ENCODE data around the gene STMN3.
"Not testable (repeated sequence)": the region's sequence is repeated elsewhere in the genome, so short reads cannot be mapped to it uniquely, and the experiment has no call there.

STMN3 gene

DNA sequence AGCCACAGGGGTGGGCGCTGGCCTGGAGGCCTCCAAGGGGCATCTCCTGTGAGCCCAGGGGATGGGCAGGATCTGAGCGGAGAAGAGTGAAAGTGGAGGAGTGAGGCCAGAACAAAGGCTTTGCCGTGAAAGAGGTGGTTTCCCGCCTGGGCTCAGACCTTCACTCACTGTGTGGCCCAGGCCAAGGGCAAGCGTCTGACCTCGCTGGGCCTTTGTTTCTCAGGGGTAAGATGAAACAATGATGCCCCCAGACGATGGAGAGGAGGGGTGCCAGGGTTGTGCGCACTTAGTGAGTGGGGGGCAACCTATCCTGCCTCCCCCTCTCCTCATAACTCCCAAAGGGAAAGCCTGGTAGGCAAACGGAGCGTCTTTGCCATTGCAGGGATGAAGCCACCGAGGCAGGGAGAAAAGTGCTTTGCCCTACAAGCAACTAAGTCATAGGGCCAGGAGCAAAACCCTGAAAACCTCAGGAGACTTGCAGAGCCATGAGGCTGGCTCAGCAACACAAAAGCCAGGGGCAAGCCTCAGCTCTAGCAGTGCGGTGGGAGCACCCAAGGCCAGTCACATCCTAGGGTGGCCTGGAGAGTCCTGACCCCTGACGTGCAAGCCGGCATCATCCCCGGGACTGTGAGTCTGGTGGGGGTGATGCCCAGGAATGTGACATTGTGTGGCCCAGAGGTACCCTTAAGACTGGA is 897 bp upstream of the STMN3 start:
- no peak for DNase-seq

GRCh38 chr20:63652192-63652980 is 838 bp downstream of the STMN3 start:
- DNase-seq: no peak

GRCh38 chr20:63651942-63652191 is 1.4 kb downstream of the STMN3 start:
- no peak for DNase-seq

- not testable (repeated sequence) for DNase-seq
Observed at GRCh38 chr20:63650486-63650885, 2.7 kb downstream of the STMN3 start.

DNA sequence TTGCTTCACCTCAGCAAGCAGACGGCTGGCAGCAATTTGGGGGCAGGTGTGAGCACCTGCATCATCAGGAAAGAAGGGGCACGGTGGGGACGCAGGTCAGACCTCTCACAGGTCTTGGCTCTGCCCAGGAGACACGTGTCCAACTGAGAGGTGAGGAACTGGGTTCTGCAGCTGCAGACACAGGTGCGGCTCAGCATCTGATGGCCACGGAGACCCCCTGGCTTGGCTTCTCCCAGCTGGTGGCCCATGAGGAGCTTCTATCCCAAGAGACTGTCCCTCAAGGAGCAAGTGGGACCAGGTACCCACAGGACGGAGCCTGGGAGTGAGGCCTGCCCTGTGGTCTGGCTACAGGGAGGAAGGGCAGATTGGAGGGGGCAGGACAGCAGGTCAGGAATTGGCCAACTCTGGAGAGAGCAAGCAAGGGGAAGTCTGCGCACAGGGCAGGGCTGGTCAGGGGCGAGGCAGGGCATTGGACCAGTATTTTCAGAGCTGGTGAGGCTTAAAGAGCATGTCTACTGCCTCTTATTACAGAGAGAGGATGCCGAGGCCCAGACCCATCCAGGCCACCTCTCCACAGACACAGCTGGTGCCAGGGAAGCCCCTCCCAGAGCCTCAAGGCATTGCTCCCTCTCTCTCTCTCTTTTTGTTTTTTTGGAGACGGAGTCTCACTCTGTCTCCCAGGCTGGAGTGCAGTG is 4.2 kb downstream of the STMN3 start:
- DNase-seq: no peak

DNA sequence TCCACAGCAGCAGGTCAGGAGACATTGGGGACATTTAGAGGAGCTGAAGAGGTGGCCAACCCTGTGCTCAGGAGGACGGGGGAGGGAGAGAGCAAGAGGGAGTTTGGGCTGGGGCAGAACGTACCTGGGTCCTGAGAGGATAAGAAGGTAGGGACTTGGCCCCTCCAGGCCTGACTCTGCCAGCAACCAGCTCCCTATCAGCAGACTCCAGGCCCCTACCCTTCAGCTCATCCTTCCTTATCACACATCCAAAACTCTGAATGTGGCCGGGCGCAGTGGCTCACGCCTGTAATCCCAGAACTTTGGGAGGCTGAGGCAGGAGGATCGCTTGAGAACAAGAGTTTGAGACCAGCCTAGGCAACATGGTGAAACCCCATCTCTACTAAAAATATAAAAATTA is 5.0 kb downstream of the STMN3 start:
- no peak for DNase-seq

GRCh38 chr20:63645218-63645617 is 8.0 kb downstream of the STMN3 start:
- no peak for DNase-seq

DNA sequence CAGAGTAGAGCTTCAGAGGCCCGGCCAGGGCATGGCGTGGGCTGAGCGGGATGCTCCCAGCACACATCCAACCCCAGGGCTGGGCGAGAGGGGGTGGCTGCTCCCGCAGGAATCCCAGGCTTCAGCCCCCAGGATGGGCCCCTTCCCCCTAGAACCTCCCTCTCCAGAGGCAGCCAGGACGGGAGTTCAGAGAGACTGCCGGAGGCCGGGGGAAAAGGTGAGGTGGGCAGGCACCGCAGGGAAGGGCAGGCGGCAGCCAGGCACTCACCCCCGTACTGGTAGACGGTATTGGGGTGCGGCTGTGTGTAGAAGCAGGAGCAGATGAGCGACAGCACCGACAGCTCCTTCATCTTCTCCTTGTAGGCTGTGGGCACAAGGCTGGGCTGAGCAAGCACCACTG is 9.3 kb downstream of the STMN3 start:
- DNase-seq: no peak

- no peak for DNase-seq
Observed at GRCh38 chr20:63643499-63643898, 9.7 kb downstream of the STMN3 start.

GRCh38 chr20:63642527-63643247 is 10.5 kb downstream of the STMN3 start:
- no peak for DNase-seq

GRCh38 chr20:63641792-63642523 is 11.3 kb downstream of the STMN3 start:
- peak; percentile 83 for DNase-seq

GRCh38 chr20:63641146-63641791 is 12.0 kb downstream of the STMN3 start:
- peak; percentile 58 for DNase-seq

DNA sequence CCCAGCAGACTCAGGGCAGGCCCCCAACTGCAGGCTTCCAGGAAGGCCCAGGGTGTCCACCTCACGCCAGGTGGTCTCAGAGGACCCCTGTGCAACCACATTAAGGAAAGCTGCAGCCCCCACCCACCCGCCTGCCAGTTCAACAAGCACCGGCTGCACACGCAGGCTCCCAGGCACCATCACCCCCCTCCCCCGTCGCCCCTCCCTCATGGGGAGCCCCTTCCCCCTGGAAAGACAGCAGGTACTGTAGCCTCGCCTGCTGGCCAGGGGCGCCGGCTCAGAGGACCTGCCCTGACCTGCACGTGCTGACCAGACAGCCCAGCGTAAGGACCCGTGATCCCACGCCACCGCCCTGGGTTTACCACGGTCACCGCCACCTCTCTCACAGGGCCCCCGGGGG is 12.5 kb downstream of the STMN3 start:
- DNase-seq: not testable (repeated sequence)

DNA sequence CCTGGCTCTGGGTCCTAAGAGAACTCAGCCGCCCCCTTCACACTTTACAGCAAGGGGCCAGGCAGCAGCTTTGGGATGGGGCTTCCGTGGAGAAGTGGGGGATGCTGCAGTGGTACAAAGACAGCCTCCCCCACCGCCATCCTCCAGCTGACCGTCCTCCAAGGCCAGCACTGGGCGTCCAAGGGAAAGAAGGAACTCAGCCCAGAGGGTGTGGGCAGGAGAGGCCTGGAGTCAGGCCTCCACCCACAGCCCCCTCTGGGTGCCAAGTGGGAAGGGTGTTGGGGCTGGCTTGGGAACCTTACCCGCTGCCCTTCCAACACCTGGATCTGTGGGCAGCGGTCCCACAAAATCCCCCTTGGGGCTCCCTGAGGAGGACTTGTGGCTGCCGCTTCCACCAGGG is 13.1 kb downstream of the STMN3 start:
- peak; percentile 44 for DNase-seq

DNA sequence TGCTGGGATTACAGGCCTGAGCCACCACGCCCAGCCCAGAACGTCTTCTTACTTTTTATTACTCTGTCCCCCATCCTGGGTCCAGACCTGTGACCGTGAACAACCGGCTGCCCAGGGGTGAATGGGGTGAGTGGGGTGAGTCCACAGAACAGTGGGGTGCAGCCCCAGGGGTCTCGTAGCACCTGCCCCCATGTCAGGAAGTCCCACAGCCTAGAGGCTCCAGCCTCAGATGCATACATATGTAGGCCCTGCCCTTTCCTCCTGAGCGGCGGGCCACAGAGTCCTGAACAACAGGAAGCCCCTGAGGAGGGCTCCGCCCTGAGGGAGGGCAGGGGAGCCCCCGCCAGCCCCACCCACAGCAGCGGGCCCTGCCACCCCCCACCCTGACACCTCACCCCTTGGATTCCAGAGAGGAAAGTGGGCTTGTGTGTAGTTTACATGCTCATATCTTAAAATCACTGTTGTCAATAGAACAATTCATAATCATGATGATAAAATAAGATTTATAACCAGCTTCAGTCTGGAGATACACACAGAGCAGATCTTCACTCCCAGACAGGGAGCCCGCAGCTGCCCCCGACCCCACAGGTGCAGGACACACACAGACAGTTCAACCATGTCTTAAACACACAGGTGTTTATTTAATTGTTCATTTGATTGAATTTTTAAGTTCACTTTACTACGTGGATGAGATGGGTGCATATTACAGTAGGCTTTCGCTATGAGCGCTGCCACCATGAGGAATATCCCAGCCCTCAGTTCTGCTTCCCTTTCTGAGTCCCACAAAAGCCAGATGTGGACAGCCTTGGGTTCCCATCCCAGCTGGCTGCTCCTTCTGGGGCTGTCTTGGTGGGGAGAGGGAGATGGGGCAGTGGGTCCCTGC is 13.9 kb downstream of the STMN3 start:
- peak; percentile 26 for DNase-seq

DNA sequence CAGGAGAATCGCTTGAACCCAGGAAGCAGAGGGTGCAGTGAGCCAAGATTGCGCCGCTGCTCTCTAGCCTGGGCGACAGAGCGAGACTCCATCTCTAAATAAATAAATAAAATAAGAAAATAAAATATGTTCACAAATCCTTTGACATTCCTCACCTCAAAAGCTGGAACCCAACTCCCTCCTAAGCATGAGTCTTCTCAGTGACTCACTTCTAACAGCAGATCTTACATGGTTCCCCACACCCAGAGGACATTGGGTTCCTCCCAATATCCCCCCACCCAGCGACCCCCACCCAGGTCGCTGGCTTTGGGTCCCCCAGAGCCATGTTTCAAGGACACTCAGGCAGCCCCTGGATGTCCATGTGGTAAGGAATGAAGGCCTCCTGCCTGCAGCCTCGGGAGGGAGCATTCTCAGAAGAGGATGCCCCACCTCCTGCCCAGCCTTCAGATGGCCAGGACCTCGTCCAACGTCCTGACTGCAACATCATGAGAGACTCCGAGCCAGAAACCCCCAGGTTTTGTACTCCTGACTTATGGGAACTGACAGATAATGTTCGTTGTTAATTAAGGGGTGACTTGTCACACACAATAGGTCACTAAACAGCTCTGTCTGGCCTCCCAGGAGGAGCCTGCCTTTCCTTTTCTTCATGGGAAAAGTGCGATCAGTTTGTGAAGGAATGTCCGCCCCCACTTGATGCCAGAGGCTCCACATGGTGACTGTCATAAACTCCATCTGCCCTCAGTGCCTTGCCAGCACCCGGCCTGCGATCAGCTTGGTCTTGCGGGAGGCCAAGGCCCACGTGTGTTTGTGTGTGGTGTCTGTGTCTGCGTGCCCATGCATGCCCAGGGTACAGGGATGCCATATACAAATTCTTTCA is 16.2 kb downstream of the STMN3 start:
- no peak for DNase-seq

DNA sequence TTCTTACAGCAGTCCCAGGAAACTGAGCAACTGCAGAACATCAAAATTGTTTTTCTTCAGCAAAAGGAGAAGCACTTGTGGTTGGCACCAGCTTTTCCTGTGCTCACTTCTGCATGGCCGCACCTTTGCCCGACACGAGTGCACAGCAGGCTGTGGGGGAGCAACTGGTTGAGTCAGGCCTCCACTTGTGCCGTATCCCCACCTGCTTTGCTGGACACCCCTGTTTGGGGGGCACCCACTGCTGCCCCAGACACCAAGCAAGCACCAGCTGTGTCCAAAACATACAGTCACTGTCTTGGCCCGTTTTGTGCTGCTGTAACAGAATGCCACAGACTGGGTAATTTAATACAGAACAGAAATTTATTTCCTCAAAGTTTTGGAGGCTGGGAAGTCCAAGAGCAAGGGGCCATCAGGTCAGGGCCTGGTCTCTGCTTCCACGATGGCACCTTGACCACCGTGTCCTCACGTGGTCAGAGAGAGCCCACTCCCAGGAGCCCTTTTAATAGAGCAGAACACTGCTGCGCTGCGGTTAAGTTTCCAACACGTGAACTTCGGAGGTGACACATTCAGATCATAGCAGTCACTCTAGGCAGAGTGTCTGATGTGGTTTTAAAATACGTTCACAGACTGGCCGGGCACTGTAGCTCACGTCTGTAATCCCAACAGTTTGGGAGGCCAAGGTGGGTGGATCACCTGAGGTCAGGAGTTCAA is 17.6 kb downstream of the STMN3 start:
- DNase-seq: peak; percentile 25

GRCh38 chr20:63633732-63634131 is 19.5 kb downstream of the STMN3 start:
- DNase-seq: no peak

DNA sequence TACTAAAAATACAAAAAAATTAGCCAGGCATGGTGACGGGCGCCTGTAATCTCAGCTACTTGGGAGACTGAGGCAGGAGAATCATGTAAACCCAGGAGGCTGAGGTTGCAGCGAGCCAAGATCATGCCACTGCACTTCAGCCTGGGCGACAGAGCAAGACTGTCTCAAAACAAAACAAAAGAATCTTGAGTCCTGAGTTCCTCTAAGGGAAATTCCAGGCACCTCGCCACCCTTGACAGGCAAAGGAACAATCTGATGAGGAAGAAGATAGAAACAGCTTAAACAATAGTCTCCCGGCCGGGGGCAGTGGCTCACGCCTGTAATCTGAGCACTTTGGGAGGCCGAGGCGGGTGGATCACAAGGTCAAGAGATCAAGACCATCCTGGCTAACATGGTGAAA is 21.8 kb downstream of the STMN3 start:
- DNase-seq: not testable (repeated sequence)

Data from inflammatory macrophage treated with lipopolysaccharide for 4 hours (primary cell).